ENCODE measurements around the gene MUC5B.

MUC5B gene

GRCh38 chr11:1195682-1196515 is 27.0 kb upstream of the MUC5B start:
- Histone ChIP-seq H3K27me3 (replicated peaks; ENCODE audit: control insufficient read depth, insufficient read depth, low read length) (no peaks in the 10 kb centered on the region), H3K4me3 (replicated peaks; ENCODE audit: low read depth, low read length) (no peak overlapping the region), H3K36me3 (ENCODE audit: control insufficient read depth, insufficient read depth, low read length) (no peaks in the 10 kb centered on the region)
- no peak for TF ChIP-seq CTCF (IDR thresholded peaks at IDR 0.05; ENCODE audit: insufficient read depth, low read length, poor library complexity, severe bottlenecking)
- peak; percentile 1 for DNase-seq (ENCODE audit: extremely low read depth, insufficient read length)

GRCh38 chr11:1196516-1197391 is 26.1 kb upstream of the MUC5B start:
- DNase-seq (ENCODE audit: extremely low read depth, insufficient read length) = no peak
- Histone ChIP-seq H3K27me3 (replicated peaks; ENCODE audit: control insufficient read depth, insufficient read depth, low read length) (no peaks in the 10 kb centered on the region), H3K36me3 (ENCODE audit: control insufficient read depth, insufficient read depth, low read length) (no peaks in the 10 kb centered on the region), H3K4me3 (replicated peaks; ENCODE audit: low read depth, low read length) (no peak overlapping the region)
- no peak for TF ChIP-seq CTCF (IDR thresholded peaks at IDR 0.05; ENCODE audit: insufficient read depth, low read length, poor library complexity, severe bottlenecking)

- TF ChIP-seq CTCF (IDR thresholded peaks at IDR 0.05; ENCODE audit: insufficient read depth, low read length, poor library complexity, severe bottlenecking) = no peak
- no peaks in the 10 kb centered on the region for H3K36me3 ChIP-seq (ENCODE audit: control insufficient read depth, insufficient read depth, low read length)
- peak; percentile 5 for DNase-seq (ENCODE audit: extremely low read depth, insufficient read length)
- no peak overlapping the region for H3K4me3 ChIP-seq (replicated peaks; ENCODE audit: low read depth, low read length)
- H3K27me3 ChIP-seq (replicated peaks; ENCODE audit: control insufficient read depth, insufficient read depth, low read length) = no peaks in the 10 kb centered on the region
These were observed 25.4 kb upstream of the MUC5B start for GRCh38 chr11:1197431-1197885.

- no peaks in the 10 kb centered on the region for H3K27me3 ChIP-seq (replicated peaks; ENCODE audit: control insufficient read depth, insufficient read depth, low read length)
- H3K36me3 ChIP-seq (ENCODE audit: control insufficient read depth, insufficient read depth, low read length) = no peaks in the 10 kb centered on the region
- TF ChIP-seq CTCF (IDR thresholded peaks at IDR 0.05; ENCODE audit: insufficient read depth, low read length, poor library complexity, severe bottlenecking) = no peak
- peak; percentile 3 for DNase-seq (ENCODE audit: extremely low read depth, insufficient read length)
- no peak overlapping the region for H3K4me3 ChIP-seq (replicated peaks; ENCODE audit: low read depth, low read length)
These were observed 24.8 kb upstream of the MUC5B start for GRCh38 chr11:1197886-1198560.

- Histone ChIP-seq H3K27me3 (replicated peaks; ENCODE audit: control insufficient read depth, insufficient read depth, low read length) (no peaks in the 10 kb centered on the region), H3K36me3 (ENCODE audit: control insufficient read depth, insufficient read depth, low read length) (no peaks in the 10 kb centered on the region), H3K4me3 (replicated peaks; ENCODE audit: low read depth, low read length) (no peak overlapping the region)
- no peak for TF ChIP-seq CTCF (IDR thresholded peaks at IDR 0.05; ENCODE audit: insufficient read depth, low read length, poor library complexity, severe bottlenecking)
- DNase-seq (ENCODE audit: extremely low read depth, insufficient read length) = peak; percentile 1
These were observed 24.2 kb upstream of the MUC5B start for GRCh38 chr11:1198561-1199240.

Measured in GM06990 (cell line).